Suprapubic skin (tissue), 4 donors: ENCODE results near the gene YWHAH. TPM values are rescaled to one million over a fixed set of nuclear protein-coding genes. Genes with fewer than 3 reads are reported as not detected.

Source experiments
- DNase-seq, 2 donors: peaks; one replicate each; pipeline ENCODE4 v3.0.0-alpha.2; 2019; ENCODE audit warnings: low spot score in 2 of 2
- H3K27ac ChIP-seq: fragments of 200-600 bp; sonication (generic); one replicate; pipeline ENCODE4 v1.5.1; 2019
- H3K27me3 ChIP-seq: fragments of 200-600 bp; sonication (generic); one replicate; pipeline ENCODE4 v1.5.1; 2019
- H3K36me3 ChIP-seq: fragments of 200-600 bp; sonication (generic); one replicate; pipeline ENCODE4 v1.5.1; 2019
- H3K4me1 ChIP-seq: fragments of 200-600 bp; sonication (generic); one replicate; pipeline ENCODE4 v1.5.1; 2019
- H3K4me3 ChIP-seq: fragments of 200-600 bp; sonication (generic); one replicate; pipeline ENCODE4 v1.5.1; 2019; ENCODE audit warnings: mild to moderate bottlenecking
- H3K9me3 ChIP-seq: fragments of 200-600 bp; sonication (generic); one replicate; pipeline ENCODE4 v1.5.1; 2019
- CTCF ChIP-seq, 2 donors: fragments of 200-600 bp in 1 of 2; fragments of 450-650 bp in 1 of 2; sonication (generic) in 1 of 2; IDR thresholded peaks; one replicate each; pipeline ENCODE4 v1.5.1; 2016 to 2019; ENCODE audit warnings: antibody characterized with exemption in 2 of 2, mild to moderate bottlenecking in 1 of 2, moderate library complexity in 1 of 2
- EP300 ChIP-seq: sonication (generic); formaldehyde crosslinking; IDR thresholded peaks from one replicate; pipeline ENCODE4 v1.6.1; 2017; ENCODE audit warnings: antibody characterized with exemption
- POLR2A ChIP-seq, 2 donors: fragments of 450-650 bp; IDR thresholded peaks; one replicate each; pipeline ENCODE4 v1.6.1; 2017; ENCODE audit warnings: antibody characterized with exemption in 2 of 2, mild to moderate bottlenecking in 2 of 2, moderate library complexity in 2 of 2
- POLR2AphosphoS5 ChIP-seq, 3 donors: sonication (generic); formaldehyde crosslinking; IDR thresholded peaks; one replicate each; pipeline ENCODE4 v1.6.1; 2017; ENCODE audit warnings: antibody characterized with exemption in 3 of 3
- WGBS: methylation state at CpG from one replicate; pipeline ENCODE4 v1.1.5; 2018; 5-methylcytosine and 5-hydroxymethylcytosine counted together
- total RNA-seq, 4 donors: library from RNA; depleted of rRNA; stranded (reverse); fragments of >200 nt; gene quantifications; one replicate each; pipeline ENCODE4 v1.1.0, GENCODE V29; 2016

Gene YWHAH
- total RNA-seq, 4 donors from 2014 or later = 52.9 to 76.6 (median 66.4) TPM

GRCh38 chr22:31942091-31942490, 2.2 kb upstream of the YWHAH start:
- Histone ChIP-seq H3K27ac (no peak overlapping the region), H3K27me3 (no peaks in the 10 kb centered on the region), H3K4me3 (no peak overlapping the region), H3K4me1 (peaks cover 27% of the 10 kb centered on the region), H3K9me3 (no peaks in the 10 kb centered on the region), H3K36me3 (no peaks in the 10 kb centered on the region)
- WGBS = 92% methylated on average over 5 of the region's 5 CpGs
- no peak for DNase-seq
- TF ChIP-seq POLR2A (IDR thresholded peaks at IDR 0.05) = no peak
- TF ChIP-seq CTCF (IDR thresholded peaks at IDR 0.05) = no peak
- no peak for TF ChIP-seq POLR2AphosphoS5 (IDR thresholded peaks at IDR 0.05)
- no peak for TF ChIP-seq EP300

- H3K27ac ChIP-seq = peak overlapping the region; percentile 98
- TF ChIP-seq EP300 = no peak
- no peak for TF ChIP-seq POLR2AphosphoS5 (IDR thresholded peaks at IDR 0.05)
- TF ChIP-seq CTCF (IDR thresholded peaks at IDR 0.05) = no peak
- TF ChIP-seq POLR2A (IDR thresholded peaks at IDR 0.05) = no peak
- WGBS = 39% methylated on average over 15 of the region's 15 CpGs
- H3K9me3 ChIP-seq = no peaks in the 10 kb centered on the region
- no peak for DNase-seq
- no peaks in the 10 kb centered on the region for H3K27me3 ChIP-seq
- peaks cover 5% of the 10 kb centered on the region for H3K36me3 ChIP-seq
- peaks cover 36% of the 10 kb centered on the region for H3K4me1 ChIP-seq
- peak overlapping the region; percentile 96 for H3K4me3 ChIP-seq
Measured at GRCh38 chr22:31943206-31943977, 943 bp upstream of the YWHAH start.

- DNase-seq = peak; percentile 81 to 83
- no peaks in the 10 kb centered on the region for H3K27me3 ChIP-seq
- WGBS = 3% methylated on average over 9 of the region's 76 CpGs
- H3K27ac ChIP-seq = peak overlapping the region; percentile 98
- no peak for TF ChIP-seq POLR2AphosphoS5 (IDR thresholded peaks at IDR 0.05)
- no peak for TF ChIP-seq POLR2A (IDR thresholded peaks at IDR 0.05)
- no peak for TF ChIP-seq EP300
- TF ChIP-seq CTCF (IDR thresholded peaks at IDR 0.05) = no peak
- H3K36me3 ChIP-seq = peaks cover 8% of the 10 kb centered on the region
- no peaks in the 10 kb centered on the region for H3K9me3 ChIP-seq
- H3K4me1 ChIP-seq = peaks cover 36% of the 10 kb centered on the region
- H3K4me3 ChIP-seq = peak overlapping the region; percentile 96
Measured at GRCh38 chr22:31944700-31945442, 536 bp downstream of the YWHAH start.

GRCh38 chr22:31945443-31945855, 1.1 kb downstream of the YWHAH start:
- 10% methylated on average over 15 of the region's 15 CpGs for WGBS
- H3K4me3 ChIP-seq = peak overlapping the region; percentile 96
- H3K27ac ChIP-seq = peak overlapping the region; percentile 98
- no peaks in the 10 kb centered on the region for H3K9me3 ChIP-seq
- no peak for DNase-seq
- TF ChIP-seq POLR2AphosphoS5 (IDR thresholded peaks at IDR 0.05) (no peak), POLR2A (IDR thresholded peaks at IDR 0.05) (no peak), CTCF (IDR thresholded peaks at IDR 0.05) (no peak), EP300 (no peak)
- H3K4me1 ChIP-seq = peaks cover 40% of the 10 kb centered on the region
- H3K27me3 ChIP-seq = no peaks in the 10 kb centered on the region
- peaks cover 11% of the 10 kb centered on the region for H3K36me3 ChIP-seq
